ENCODE measurements around the gene LRFN5.
A peak's percentile ranks its signal among the peaks of the same experiment; 100 is the strongest.
"Not testable (repeated sequence)": the region's sequence is repeated elsewhere in the genome, so short reads cannot be mapped to it uniquely, and the experiment has no call there.

The LRFN5 gene

GRCh38 chr14:41641690-41642089 is 35.0 kb downstream of the LRFN5 start:
- DNase-seq: no peak

DNA sequence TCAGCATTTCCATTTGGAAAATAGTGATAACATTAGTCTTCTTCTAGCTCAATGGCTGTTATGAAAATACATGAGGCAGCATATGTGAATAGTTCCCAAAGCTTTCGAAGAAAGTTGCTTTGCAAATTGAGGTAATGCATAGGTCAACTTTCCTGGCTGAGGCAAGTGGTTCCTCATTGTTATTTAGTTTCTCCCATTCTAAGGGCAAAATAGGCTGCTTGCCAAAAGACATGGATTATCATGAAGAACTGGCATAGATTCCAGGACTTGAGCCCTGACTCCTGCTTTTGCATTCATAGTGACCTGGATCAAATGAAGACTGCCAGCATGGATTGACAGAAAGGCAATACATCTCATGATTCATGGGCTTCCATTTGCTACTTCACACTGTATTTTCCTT is 35.7 kb downstream of the LRFN5 start:
- DNase-seq: no peak

DNA sequence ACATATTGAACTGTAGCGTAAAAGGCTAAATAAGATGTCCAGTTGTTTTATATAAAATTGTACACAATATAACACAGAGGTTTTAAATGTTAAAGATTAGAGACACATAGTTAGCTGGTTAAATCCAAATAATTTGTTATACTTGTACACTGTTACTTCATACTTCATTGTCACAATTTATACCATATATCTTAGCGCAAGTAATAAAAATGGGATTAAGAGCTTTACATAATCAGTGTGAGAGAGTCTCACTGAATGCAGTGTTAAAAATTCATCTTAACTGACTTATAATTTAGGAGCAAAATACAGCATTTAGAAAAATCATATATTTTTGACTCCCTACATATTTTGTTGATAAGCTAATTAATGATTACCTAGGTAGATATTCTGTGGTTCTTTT is 36.1 kb downstream of the LRFN5 start:
- no peak for DNase-seq

DNA sequence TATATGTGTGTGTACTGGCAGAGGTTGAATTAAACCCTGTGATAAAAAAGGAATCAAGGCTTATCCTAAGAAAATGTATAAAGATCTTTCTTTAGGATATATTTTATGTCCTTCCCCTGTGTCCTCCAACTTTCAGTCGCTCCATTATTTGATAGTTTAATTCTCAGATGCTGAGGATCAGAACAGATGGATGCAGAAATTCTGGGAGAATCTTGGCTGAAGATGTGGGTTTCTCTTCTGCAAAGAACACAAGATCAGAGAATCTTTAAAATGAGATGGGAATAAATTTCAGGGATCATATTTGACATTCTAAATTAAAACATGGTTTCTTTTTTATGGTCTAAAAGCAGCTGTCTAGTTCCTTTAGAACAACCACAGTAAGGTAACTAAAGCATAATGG is 37.9 kb downstream of the LRFN5 start:
- DNase-seq: no peak

DNA sequence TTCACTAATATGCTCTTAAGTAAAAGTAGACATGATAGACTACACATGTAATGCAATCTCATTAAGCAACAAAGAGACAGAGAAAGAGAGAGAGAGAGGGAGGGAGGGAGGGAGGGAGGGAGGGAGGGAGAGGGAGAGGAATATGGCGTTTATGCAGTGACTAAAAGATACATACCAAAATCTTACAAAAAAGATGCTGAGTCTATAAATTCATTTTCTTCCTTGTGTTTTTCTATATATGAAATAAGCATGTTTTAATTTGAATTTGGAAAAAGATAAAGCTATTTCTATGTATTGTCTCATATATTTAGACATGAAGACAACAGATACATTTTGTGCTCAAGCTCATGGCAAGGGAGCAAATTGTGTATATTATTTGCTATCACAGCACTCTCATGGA is 44.1 kb downstream of the LRFN5 start:
- DNase-seq: no peak

DNA sequence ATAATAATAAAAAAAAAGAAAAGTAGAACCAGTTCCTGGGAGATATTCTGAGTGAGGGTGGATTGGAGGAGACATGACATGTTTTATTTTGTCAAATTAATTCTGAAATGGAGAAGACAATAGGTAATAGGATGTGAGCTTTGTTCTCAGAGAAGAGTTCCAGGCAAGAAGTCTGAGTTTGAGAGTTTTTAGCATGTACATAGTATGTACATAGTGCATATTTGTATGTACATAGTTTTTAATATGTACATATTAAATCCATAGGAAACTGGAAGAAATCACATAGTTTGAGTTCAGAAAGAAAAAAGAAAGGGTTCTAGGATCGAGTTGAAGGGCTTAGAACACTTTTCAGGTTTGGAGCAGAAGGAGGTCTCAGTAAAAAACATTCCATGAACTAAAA is 47.5 kb downstream of the LRFN5 start:
- DNase-seq: no peak

DNA sequence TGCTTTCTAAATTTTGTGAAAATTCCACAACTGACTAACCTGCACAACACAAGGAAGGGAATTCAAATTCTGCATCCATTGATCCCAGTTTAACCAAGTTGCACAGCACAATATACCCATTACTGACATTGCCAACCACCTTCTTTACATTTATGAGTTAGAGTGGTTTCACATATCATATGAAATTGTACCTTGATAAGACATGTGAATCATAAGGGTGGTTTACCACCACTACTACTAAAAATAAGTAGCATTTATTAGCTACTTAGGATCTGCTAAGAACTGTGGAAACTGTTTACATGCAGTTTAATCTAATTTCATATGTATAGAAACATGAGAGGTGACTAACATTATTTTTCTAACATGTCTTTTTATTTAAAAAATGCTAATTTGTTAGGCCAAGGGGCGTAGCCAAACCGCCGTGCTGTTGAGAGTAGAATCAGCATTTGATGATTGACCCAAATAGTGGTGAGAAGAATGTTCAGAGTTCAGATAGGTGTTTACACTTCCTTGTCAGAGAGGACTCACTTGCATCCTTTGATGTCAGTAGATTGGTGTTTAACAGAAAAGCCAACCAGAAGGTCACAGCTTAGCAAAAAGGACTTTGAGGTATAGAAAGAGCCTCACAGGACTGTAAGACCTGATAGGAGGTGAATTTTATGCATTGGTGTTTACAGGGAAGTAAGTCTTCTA is 56.2 kb downstream of the LRFN5 start:
- DNase-seq: no peak

DNA sequence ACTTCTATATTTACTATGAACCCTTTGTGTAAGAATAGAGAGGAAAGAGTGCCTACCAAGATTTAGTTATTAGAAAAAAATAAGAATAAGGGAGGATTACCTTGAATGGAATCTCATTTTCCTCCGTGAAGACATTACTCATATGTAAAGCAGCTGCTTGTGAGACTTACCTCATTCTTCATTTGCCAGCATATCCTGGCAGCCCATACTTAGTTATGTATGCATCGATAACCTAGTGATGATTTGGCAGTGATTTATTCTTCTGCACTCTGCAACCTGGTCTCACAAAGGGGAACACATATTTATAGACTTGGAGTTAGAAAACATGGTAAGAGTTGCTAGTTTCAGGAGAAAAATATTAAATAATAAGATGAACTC is 56.8 kb downstream of the LRFN5 start:
- no peak for DNase-seq

GRCh38 chr14:41666301-41666700 is 59.6 kb downstream of the LRFN5 start:
- no peak for DNase-seq

DNA sequence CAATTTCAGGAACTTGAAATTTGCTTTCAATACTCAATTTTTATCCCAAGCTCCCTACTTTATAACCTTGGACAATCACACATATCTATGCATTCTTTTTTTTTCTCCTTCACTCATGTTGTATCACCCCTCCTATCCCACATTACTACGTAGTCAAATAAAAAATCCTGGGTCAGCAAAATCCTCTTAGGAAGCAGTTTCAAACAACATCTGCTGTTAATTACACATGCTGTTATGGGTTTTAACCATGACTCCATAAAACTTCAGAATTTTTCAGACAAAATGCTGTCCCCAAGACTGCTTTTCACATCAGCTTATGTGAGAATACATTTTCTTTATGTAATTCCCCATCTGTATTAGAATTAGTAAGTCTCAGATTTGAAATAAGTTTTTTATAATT is 61.7 kb downstream of the LRFN5 start:
- no peak for DNase-seq

- not testable (repeated sequence) for DNase-seq
These were observed 66.9 kb downstream of the LRFN5 start for GRCh38 chr14:41673601-41674000.

GRCh38 chr14:41674511-41674971 is 67.9 kb downstream of the LRFN5 start:
- not testable (repeated sequence) for DNase-seq

DNA sequence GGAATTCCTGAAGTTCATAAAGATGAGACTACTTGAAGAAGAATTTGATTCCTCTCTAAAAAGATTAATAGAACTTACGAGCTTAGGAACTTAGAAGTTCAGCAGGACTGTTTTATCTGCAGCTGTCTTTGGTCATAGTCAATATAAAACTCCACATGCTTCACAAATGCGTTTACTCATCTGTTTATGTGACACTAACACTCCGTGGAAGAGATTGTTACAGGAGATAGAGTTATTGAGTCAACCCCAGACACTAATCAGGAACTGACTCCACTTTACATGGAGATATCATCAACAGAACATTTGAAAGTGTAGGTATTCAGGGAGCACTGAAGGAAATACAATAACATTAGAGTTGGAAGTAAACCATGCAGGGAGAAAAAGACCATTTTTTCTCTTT is 92.8 kb downstream of the LRFN5 start:
- DNase-seq: no peak

- peak; percentile 66 for DNase-seq
These were observed 111.9 kb downstream of the LRFN5 start for GRCh38 chr14:41718477-41719166.

- DNase-seq: no peak
These were observed 132.5 kb downstream of the LRFN5 start for GRCh38 chr14:41739203-41739602.

GRCh38 chr14:41743140-41743539 is 136.5 kb downstream of the LRFN5 start:
- DNase-seq: no peak

GRCh38 chr14:41749429-41749828 is 142.8 kb downstream of the LRFN5 start:
- peak; percentile 12 for DNase-seq

DNA sequence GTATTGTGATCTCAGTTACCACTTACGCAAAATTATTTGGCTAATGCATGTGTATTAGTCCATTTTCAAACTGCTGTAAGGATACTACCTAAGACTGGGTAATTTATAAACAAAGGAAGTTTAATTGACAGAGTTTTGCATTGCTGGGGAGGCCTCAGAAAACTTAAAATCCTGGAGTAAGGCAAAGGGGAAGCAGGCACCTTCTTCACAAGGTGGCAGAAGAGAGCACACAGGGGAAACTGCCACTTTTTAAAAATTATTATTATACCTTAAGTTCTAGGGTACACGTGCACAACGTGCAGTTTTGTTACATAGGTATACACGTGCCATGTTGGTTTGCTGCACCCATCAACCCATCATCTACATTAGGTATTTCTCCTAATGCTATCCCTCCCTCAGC is 143.9 kb downstream of the LRFN5 start:
- not testable (repeated sequence) for DNase-seq

DNA sequence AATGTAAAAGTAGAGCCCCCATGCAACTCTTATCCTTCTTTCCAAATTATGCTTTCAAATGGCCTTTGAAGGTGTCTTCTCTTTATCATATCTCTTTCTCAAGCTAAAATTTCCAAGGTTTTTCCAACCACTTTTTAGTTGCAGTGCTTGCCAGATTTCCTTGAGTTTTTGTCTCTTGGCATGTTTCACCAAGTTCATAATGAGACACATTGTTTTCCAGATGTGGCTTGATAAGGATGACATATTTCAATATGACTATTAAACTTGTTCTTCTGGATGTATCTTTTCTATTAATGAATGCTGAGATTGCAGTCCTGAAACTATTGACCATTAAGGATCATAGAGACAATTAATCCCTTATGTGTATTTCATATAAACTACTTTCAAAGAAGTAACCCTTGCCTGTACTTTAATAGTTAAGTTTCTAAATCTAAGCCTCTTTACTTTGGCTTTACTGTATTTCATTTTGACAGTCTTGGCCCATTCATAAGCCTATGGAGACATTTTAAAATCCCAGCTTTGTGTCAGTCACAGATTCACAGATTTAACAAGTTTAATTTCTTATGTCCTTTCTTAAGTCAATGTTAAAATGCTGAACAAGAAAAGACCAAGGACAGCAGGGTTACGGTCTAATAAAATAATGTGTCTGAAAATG is 151.5 kb downstream of the LRFN5 start:
- DNase-seq: no peak

- DNase-seq: no peak
These were observed 154.5 kb downstream of the LRFN5 start for GRCh38 chr14:41761204-41761603.

- no peak for DNase-seq
These were observed 160.1 kb downstream of the LRFN5 start for GRCh38 chr14:41766772-41767171.

GRCh38 chr14:41773536-41774279 is 167.0 kb downstream of the LRFN5 start:
- DNase-seq: no peak

DNA sequence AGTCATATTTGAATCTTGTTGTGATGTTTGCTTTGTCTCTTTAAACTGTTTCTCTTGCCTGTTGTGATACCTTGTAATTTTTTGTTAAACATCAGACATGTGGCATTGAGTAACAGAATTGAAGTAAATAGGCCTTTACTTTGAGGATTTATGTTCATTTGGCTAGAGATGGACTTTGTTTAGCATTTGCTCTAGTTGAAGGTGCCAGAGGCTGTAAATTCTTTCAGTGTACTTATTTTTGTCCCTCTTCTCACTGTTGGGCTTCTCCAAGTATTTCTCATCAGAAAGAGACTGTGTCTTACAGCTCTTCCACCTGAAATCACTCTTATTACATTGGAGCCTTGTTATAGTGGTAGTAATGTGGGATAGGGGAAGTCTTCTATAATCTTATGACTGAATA is 175.8 kb downstream of the LRFN5 start:
- DNase-seq: no peak

DNA sequence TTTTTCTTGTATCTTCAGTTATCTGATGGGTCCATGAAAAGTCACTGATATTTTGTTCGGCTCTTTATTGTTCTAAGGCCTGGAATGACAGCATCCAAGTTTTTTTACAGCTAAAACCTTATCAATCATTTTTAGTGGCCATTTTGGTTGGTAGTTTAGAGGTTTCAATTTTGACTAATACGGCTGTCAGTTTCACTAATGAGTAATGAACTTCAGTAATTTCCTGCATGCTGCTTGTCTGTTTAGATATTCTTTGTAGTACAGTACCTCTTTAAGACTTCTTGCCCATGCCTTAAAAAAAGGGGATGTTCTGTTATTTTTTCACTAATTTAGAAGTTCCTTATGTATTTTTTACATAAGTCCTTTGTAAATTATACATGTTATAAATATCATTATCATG is 176.7 kb downstream of the LRFN5 start:
- no peak for DNase-seq
